Measurements from ENCODE around the gene JDP2. TPM values are rescaled to one million over a fixed set of nuclear protein-coding genes. Genes with fewer than 3 reads are reported as not detected.
"Not testable (repeated sequence)": the region's sequence is repeated elsewhere in the genome, so short reads cannot be mapped to it uniquely, and the experiment has no call there.

Gene JDP2
- total and polyA plus RNA-seq, 2 donors (not counting 1 experiment from before 2014, with no cell fraction given) = 7.9 to 17.9 TPM

DNA sequence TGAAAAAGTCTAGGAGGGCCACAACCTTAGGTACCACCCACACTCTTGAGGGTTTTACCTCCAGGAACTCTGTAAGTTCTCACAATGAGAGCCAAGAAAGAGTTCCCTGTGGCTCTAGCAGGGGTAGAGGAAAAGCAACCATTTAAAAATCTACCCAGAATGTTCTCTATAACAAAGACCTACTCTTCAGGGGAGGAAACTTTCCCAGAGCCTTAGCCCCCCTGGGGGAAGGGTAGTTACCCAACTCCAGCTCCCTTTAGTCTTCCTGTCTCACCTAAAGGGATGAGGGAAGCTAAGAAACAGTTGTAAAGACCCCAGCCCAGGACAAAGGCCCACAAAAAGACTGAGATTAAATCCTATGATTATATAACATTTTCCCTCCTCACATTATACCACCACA, 46.2 kb upstream of the JDP2 start:
- intact Hi-C loops (cut with micrococcal nuclease) = no loop called here
- Mint-ChIP-seq H3K27me3 (peaks cover 7% of the 10 kb centered on the region), H3K27ac (no peak overlapping the region), H3K9me3 (ENCODE audit: insufficient read depth) (no peaks in the 10 kb centered on the region), H3K4me1 (peaks cover 9% of the 10 kb centered on the region), H3K4me3 (no peak overlapping the region)
- Histone ChIP-seq H3K9ac (ENCODE audit: low read length) (no peak overlapping the region), H4K20me1 (ENCODE audit: control insufficient read depth, insufficient read depth, low read length, poor library complexity, severe bottlenecking) (no peaks in the 10 kb centered on the region), H3K4me3 (ENCODE audit: control extremely low read depth in 1 of 5, extremely low read depth in 1 of 5, insufficient read depth in 1 of 5, low read depth in 2 of 5, low read length in 4 of 5) (no peak overlapping the region), H3K4me2 (replicated peaks; ENCODE audit: low read depth, low read length, poor library complexity, severe bottlenecking) (no peak overlapping the region), H3K36me3 (replicated peaks in 1 of 2; ENCODE audit: control extremely low read depth in 1 of 2, control insufficient read depth in 1 of 2, extremely low read depth in 1 of 2, insufficient read depth in 2 of 2, low read length in 1 of 2) (no peaks in the 10 kb centered on the region), H3K79me2 (ENCODE audit: control insufficient read depth, insufficient read depth, low read length) (no peaks in the 10 kb centered on the region), H3K4me1 (ENCODE audit: control insufficient read depth in 2 of 2, insufficient read depth in 2 of 2, low read length in 2 of 2) (peaks cover 0 to 3% of the 10 kb centered on the region in 2 donors), H3K9me3 (ENCODE audit: control extremely low read depth in 1 of 3, control insufficient read depth in 2 of 3, insufficient read depth in 1 of 3, low read length in 2 of 3) (no peaks in the 10 kb centered on the region), H3K27ac (ENCODE audit: low read length in 2 of 2) (no peak overlapping the region), H2AFZ (ENCODE audit: insufficient read depth, low read depth, low read length, poor library complexity, severe bottlenecking) (no peak overlapping the region), H3K27me3 (replicated peaks in 1 of 4; ENCODE audit: control extremely low read depth in 1 of 4, control insufficient read depth in 3 of 4, insufficient read depth in 4 of 4, low read length in 3 of 4) (peaks cover 0 to 3% (median 0%) of the 10 kb centered on the region in 4 experiments)
- ATAC-seq (ENCODE audit: low read depth) = no peak
- no peak for DNase-seq
- POLR2A ChIA-PET = no interaction called here
- CTCF ChIA-PET = interaction anchor here (0.7 to 1.0 kb wide), 2 partner anchors 16 to 107 kb away, joined by 3 read pairs; no protein-coding TSS in a partner anchor
- TF ChIP-seq CTCF (IDR thresholded peaks at IDR 0.05) (no peak), EZH2 (IDR thresholded peaks at IDR 0.05; ENCODE audit: borderline replicate concordance, insufficient read depth, low read depth, low read length, poor library complexity, severe bottlenecking) (no peak)

DNA sequence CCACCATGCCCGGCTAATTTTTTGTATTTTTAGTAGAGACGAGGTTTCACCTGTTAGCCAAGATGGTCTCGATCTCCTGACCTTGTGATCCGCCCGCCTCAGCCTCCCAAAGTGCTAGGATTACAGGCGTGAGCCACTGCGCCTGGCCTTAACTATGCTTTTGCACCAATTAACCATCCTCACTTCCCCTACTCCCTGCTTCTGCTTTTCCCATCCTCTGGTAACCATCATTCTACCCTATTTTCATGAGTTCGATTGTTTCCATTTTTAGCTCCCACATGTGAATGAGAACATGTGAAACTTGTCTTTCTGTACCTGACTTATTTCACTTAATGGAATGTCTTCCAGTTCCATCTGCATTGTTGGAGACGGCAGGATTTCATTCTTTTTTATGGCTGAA, 44.6 kb upstream of the JDP2 start:
- H3K27ac ChIP-seq (ENCODE audit: low read length in 2 of 2); ATAC-seq (ENCODE audit: low read depth); H3K27me3 ChIP-seq (replicated peaks in 1 of 4; ENCODE audit: control extremely low read depth in 1 of 4, control insufficient read depth in 3 of 4, insufficient read depth in 4 of 4, low read length in 3 of 4); H3K79me2 ChIP-seq (ENCODE audit: control insufficient read depth, insufficient read depth, low read length); POLR2A ChIA-PET; H3K4me3 Mint-ChIP-seq; intact Hi-C loops (cut with micrococcal nuclease); DNase-seq; H4K20me1 ChIP-seq (ENCODE audit: control insufficient read depth, insufficient read depth, low read length, poor library complexity, severe bottlenecking); H3K9me3 ChIP-seq (ENCODE audit: control extremely low read depth in 1 of 3, control insufficient read depth in 2 of 3, insufficient read depth in 1 of 3, low read length in 2 of 3); H3K27ac Mint-ChIP-seq; H2AFZ ChIP-seq (ENCODE audit: insufficient read depth, low read depth, low read length, poor library complexity, severe bottlenecking); H3K36me3 ChIP-seq (replicated peaks in 1 of 2; ENCODE audit: control extremely low read depth in 1 of 2, control insufficient read depth in 1 of 2, extremely low read depth in 1 of 2, insufficient read depth in 2 of 2, low read length in 1 of 2); H3K4me1 Mint-ChIP-seq; H3K27me3 Mint-ChIP-seq; H3K9me3 Mint-ChIP-seq (ENCODE audit: insufficient read depth); H3K4me1 ChIP-seq (ENCODE audit: control insufficient read depth in 2 of 2, insufficient read depth in 2 of 2, low read length in 2 of 2); H3K9ac ChIP-seq (ENCODE audit: low read length); H3K4me2 ChIP-seq (replicated peaks; ENCODE audit: low read depth, low read length, poor library complexity, severe bottlenecking); H3K4me3 ChIP-seq (ENCODE audit: control extremely low read depth in 1 of 5, extremely low read depth in 1 of 5, insufficient read depth in 1 of 5, low read depth in 2 of 5, low read length in 4 of 5): not testable (repeated sequence)
- CTCF ChIA-PET = interaction anchor here (0.7 to 1.0 kb wide), 2 partner anchors 11 to 106 kb away, joined by 3 to 4 read pairs; no protein-coding TSS in a partner anchor
- 99% methylated on average over 7 of the region's 9 CpGs for WGBS (ENCODE audit: insufficient coverage)

All from B cell (primary cell).